Tibial artery (tissue), 4 donors: ENCODE results near the gene ALCAM.

Experiments used
- DNase-seq, 2 donors: peaks; one replicate each; pipeline ENCODE4 v3.0.0-alpha.2; 2019
- H3K27ac ChIP-seq, 2 donors: fragments of 200-600 bp; sonication (generic) in 1 of 2; 1 replicate in 1 of 2; 2 replicates in 1 of 2; pipeline ENCODE4 v1.5.1; 2018 to 2019; ENCODE audit warnings: mild to moderate bottlenecking in 1 of 2
- H3K27me3 ChIP-seq, 2 donors: fragments of 200-600 bp; sonication (generic) in 1 of 2; one replicate each; pipeline versions ENCODE4 v1.5.1 to v1.6.0; 2016 to 2019
- H3K36me3 ChIP-seq, 3 donors: fragments of 200-600 bp; sonication (generic) in 2 of 3; one replicate each; pipeline ENCODE4 v1.5.1; 2016 to 2019; ENCODE audit warnings: mild to moderate bottlenecking in 2 of 3
- H3K4me1 ChIP-seq, 4 donors: fragments of 200-600 bp; sonication (generic) in 2 of 4; 1 replicate in 3 of 4; 2 replicates in 1 of 4; pipeline ENCODE4 v1.5.1; 2016 to 2019
- H3K4me3 ChIP-seq, 2 donors: fragments of 200-600 bp; sonication (generic) in 1 of 2; 1 replicate in 1 of 2; 2 replicates in 1 of 2; pipeline ENCODE4 v1.5.1; 2018 to 2019; ENCODE audit warnings: mild to moderate bottlenecking in 2 of 2
- H3K9me3 ChIP-seq, 3 donors: fragments of 200-600 bp; sonication (generic) in 1 of 3; one replicate each; pipeline ENCODE4 v1.5.1; 2016 to 2019
- CTCF ChIP-seq, 2 experiments: fragments of 200-600 bp in 1 of 2; fragments of 450-650 bp in 1 of 2; IDR thresholded peaks; one replicate each; pipeline ENCODE4 v1.5.1; 2017 to 2019; ENCODE audit warnings: antibody characterized with exemption in 2 of 2, mild to moderate bottlenecking in 1 of 2, moderate library complexity in 1 of 2
- intact Hi-C: fragments of 100-400 bp; cut with DNase I; formaldehyde crosslinking; loops from one replicate; pipeline ENCODE4 v1.15.0; 2023; ENCODE audit warnings: low total_unique reads

Gene ALCAM

DNA sequence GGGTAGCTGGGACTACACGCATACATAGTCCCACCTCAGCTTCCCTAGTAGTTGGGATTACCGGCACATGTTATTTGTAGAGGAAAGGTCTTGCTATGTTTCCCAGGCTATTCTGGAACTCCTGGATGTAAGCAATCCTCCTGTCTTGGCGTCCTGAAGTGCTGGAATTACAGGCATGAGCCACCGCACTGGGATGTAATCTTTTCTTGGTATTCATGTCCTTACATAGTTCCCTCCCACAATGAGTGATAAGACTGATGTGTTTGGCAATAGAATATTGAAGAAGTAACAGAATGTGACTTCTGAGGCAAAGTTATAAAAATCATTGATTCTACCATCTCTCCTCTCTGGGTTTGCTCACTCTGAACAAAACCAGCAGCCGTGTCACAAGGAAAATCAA lies 22.7 kb upstream of the ALCAM start:
- Histone ChIP-seq H3K4me1 (no peaks in the 10 kb centered on the region), H3K27ac (no peak overlapping the region), H3K27me3 (no peaks in the 10 kb centered on the region), H3K4me3 (no peak overlapping the region), H3K9me3 (no peaks in the 10 kb centered on the region), H3K36me3 (no peaks in the 10 kb centered on the region)
- intact Hi-C loops = no loop called here
- no peak for DNase-seq
- TF ChIP-seq CTCF (IDR thresholded peaks at IDR 0.05) = no peak

- intact Hi-C loops = no loop called here
- Histone ChIP-seq H3K4me3 (no peak overlapping the region), H3K9me3 (no peaks in the 10 kb centered on the region), H3K4me1 (no peaks in the 10 kb centered on the region), H3K27me3 (no peaks in the 10 kb centered on the region), H3K27ac (no peak overlapping the region), H3K36me3 (no peaks in the 10 kb centered on the region)
- DNase-seq = no peak
- no peak for TF ChIP-seq CTCF (IDR thresholded peaks at IDR 0.05)
These were observed 21.6 kb upstream of the ALCAM start for GRCh38 chr3:105345156-105345555.

DNA sequence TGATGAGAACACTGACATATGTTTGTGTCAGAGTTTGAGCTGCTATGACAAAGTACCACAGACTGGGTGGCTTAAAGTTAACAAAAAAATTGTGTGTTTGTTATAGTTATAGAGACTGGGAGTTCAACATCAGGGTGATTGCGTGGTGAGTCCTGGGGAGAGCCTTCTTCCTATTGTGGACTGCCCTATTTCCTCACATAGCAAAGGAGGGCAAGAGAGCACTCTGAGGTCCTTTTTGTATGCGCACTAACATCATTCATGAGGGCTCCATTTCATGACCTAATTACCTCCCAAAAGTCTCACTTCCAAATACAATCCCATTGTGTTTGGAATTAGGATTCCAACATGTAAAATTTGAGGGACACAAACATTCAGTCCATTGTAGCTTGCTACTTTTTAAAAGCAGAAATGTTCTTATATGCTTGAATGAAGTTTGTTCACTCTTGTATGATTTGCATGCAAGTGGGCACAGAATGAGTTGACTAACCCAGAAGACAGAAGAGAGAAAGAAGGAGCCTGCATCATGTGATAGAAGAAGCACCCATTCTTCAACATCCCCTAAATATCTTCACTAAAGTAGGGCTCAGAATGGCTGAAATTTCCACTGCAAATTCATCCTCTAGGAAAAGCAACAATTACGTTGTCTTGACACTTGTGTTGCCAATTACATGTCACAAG lies 18.9 kb upstream of the ALCAM start:
- H3K4me1 ChIP-seq = no peaks in the 10 kb centered on the region
- no peaks in the 10 kb centered on the region for H3K36me3 ChIP-seq
- no peaks in the 10 kb centered on the region for H3K9me3 ChIP-seq
- TF ChIP-seq CTCF (IDR thresholded peaks at IDR 0.05) = no peak
- intact Hi-C loops = no loop called here
- H3K27me3 ChIP-seq = no peaks in the 10 kb centered on the region
- no peak overlapping the region for H3K4me3 ChIP-seq
- H3K27ac ChIP-seq = no peak overlapping the region
- DNase-seq = no peak

GRCh38 chr3:105348307-105348706 lies 18.4 kb upstream of the ALCAM start:
- Histone ChIP-seq H3K9me3 (no peaks in the 10 kb centered on the region), H3K4me1 (peaks cover 0 to under 1% (median 0%) of the 10 kb centered on the region in 4 donors), H3K4me3 (no peak overlapping the region), H3K27me3 (no peaks in the 10 kb centered on the region), H3K36me3 (no peaks in the 10 kb centered on the region), H3K27ac (no peak overlapping the region)
- TF ChIP-seq CTCF (IDR thresholded peaks at IDR 0.05) = no peak
- DNase-seq = no peak
- intact Hi-C loops = no loop called here

GRCh38 chr3:105349684-105350387 lies 16.9 kb upstream of the ALCAM start:
- H3K27me3 ChIP-seq = no peaks in the 10 kb centered on the region
- intact Hi-C loops = no loop called here
- DNase-seq = no peak
- H3K4me3 ChIP-seq = no peak overlapping the region
- H3K27ac ChIP-seq = no peak overlapping the region
- no peak for TF ChIP-seq CTCF (IDR thresholded peaks at IDR 0.05)
- no peaks in the 10 kb centered on the region for H3K9me3 ChIP-seq
- H3K36me3 ChIP-seq = no peaks in the 10 kb centered on the region
- peaks cover 0 to 12% (median 3%) of the 10 kb centered on the region in 4 donors for H3K4me1 ChIP-seq
